SK-N-MC (cell line): Measurements from ENCODE around the gene SNX2.

Experiments used
- EZH2 ChIP-seq: fragments of 200-600 bp; sonication (generic); IDR thresholded peaks from one replicate; pipeline ENCODE4 v1.6.1; 2017; ENCODE audit warnings: antibody characterized with exemption
- FOXP2 ChIP-seq: optimal IDR thresholded peaks from 2 replicates; pipeline ENCODE3; 2011; ENCODE audit warnings: mild to moderate bottlenecking, moderate library complexity; ENCODE audit not compliant: insufficient read depth; ENCODE audit errors: extremely low read length, control extremely low read depth
- POLR2AphosphoS5 ChIP-seq: IDR thresholded peaks from 2 replicates; pipeline ENCODE4 v1.6.1; 2012; ENCODE audit warnings: mild to moderate bottlenecking, low read depth, low read length, borderline replicate concordance

- TF ChIP-seq POLR2AphosphoS5 = no peak
- no peak for TF ChIP-seq EZH2
- no peak for TF ChIP-seq FOXP2
Observed at GRCh38 chr5:122727112-122727541, 47.8 kb upstream of the SNX2 start.
